Central memory CD4-positive, alpha-beta T cell (primary cell): Measurements from ENCODE around the gene GLOD4.
A peak's percentile ranks its signal among the peaks of the same experiment; 100 is the strongest.

Experiments used
- DNase-seq: peaks from one replicate; pipeline ENCODE4 v3.0.0; 2022

Gene GLOD4

GRCh38 chr17:737561-738113 is 44.4 kb downstream of the GLOD4 start:
- no peak for DNase-seq

DNA sequence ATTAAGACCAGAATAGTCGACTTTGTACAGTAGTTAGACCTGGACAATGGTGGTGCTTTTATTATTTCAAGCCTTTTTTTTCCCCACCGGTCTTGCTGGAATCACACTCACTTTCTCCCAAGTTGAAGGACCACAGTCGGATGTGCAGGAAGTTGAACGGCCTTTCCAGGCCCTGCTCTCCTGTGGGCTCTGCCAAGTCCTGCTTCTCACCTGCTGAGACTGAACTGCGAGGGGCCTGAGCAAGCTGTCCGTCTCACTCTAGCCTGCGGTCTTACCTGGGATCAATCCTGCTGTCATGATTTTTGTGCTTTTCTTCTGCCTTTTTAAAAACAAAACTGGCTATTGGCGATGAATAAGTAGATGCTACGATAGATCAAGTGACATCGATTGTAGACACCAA is 48.3 kb downstream of the GLOD4 start:
- DNase-seq: no peak

DNA sequence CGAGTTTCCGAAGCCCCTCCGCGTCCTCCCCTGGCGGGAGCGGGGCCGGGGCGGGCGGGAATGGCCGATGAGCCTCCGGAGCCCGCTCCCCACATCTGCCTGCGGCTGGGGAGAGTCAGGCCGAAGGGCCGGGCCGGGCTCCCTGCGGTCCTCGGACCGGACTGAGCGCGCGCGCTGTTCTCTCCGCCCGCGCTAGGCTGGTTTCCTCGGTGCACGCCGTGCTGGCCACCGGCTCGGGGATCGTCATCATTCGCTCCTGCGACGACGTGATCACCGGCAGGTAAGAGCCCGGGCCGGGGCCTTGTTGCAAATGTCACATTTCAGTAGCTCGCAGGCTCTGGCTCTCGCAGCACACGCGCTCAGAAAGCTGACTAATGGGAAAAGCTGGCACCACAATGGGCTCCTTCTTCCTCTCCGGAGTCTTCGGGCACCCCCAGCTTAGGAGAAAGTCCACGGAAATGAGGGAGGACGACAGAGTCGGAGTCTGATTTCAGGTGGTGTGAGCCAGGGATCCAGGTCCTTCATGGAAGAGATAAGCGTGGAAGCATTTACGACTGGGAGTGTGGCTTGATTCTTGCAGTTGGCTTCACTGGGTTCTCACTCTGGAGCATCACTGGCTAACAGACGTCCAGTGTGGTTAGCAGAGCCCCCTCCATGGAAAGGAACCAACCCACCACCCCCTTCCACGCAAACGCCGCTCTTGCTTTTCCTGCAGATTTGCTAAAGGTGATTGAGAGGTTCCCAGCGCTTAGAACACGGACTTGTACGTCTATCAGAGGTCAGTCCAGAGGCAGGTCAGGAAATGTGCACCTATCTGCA is 49.0 kb downstream of the GLOD4 start:
- no peak for DNase-seq

DNA sequence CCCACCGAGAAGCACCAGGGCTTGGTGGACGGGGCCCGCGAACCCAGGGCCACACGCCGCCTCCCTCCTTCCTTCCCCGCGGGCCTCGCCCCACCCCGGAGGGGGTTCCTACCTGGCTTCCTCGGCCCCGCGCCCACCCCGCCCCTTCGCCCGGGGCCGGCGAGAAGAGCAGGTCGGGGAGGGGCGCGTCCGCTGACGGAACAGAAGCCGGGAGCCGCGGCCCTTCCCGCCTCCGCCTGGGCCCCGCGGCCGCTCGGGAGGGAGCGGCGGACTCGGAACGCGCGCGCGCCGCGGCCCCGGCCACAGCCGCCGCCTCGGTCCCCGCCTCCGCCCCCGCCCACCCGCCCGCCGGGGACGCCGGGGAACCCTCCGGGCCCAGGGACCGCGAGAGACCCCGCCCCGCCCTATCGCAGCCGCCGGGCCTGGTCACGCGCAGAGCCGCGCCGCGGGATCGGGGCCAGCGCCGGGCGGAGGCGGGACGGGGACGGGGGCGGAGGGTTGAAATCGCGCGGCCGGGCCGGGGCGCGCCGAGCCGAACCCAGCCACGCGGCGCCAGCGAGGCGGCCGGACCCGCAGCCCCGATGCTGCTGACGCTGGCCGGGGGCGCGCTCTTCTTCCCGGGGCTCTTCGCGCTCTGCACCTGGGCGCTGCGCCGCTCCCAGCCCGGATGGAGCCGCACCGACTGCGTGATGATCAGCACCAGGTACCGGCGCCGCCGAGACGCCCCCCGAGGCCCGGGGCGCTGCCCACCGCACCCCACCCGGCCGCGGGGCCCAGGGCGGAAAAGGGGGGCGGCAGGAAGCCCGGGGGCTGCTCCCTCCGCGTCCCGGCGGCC is 49.8 kb downstream of the GLOD4 start, which contains the start of gene TLCD3A:
TLCD3A (plus strand) TSS at position 530 of the 835 bp plus-strand sequence; CDS start at position 582, 52 bp downstream.
- peak; percentile 32 for DNase-seq

DNA sequence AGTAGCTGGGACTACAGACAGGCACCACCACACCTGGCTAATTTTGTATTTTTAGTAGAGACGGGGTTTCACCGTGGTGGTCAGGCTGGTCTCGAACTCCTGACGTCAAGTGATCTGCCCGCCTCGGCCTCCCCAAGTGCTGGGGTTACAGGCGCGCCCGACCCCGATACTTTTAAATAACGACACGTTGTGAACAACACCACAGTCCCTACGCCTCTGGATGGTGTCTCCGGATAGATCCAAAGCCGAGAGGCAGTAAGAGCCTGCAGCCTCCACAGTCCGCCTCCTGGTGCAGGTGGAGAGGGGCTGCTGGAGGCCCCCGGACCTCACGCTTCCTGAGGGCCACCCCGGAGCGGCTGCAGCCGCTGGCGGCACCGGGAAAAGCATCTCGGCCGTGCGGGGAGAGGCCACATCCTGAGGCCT is 50.4 kb downstream of the GLOD4 start:
- DNase-seq: no peak

DNA sequence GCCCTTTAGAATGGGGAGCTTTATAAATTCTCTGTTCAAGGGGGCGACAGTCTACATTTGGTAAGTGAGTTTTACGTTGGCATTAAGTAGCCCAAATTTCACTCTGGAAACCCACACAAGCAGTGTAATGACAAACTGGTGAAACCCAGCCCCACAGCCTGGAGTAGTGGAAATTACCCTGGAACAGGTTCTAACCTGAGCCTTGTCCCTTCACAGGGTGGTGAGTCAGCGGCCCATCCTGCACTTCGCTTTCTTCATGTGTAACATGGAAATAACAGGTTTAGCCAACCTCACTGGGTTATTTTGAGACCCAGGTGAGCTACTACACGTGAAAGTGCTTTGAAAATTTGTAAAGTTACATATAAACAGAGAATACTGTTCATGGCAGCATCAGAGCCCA is 53.2 kb downstream of the GLOD4 start:
- DNase-seq: no peak

DNA sequence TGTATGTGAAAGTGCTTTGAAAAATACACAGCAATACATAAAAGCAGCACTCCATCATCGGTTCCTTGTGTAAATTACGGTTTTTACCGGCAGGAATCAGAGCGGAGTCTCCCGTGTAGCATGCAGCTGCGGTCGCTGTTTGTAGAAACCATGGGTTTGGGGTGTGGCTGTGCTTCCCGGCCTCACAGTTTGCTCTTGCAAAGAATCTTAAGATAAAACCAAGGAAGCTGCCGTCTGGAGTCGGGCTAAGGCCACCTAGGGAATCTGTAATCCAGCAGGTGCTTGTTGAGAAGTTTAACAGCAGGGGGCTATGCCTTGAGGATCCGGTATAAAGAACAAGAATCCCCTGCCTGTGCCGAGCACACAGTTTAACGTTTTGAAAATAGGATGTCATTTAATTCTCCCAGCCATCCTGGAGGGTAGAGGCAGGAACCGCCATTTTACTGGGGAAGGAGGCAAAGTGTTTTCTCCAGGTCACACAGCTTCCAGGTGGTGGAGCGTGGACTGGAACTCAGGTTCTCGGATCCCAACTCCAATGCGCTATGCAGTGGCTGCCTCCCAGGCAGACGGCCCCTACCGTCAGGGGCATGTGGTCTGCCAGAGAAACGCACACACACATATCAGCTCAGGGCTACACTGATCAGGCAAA is 55.7 kb downstream of the GLOD4 start:
- no peak for DNase-seq

DNA sequence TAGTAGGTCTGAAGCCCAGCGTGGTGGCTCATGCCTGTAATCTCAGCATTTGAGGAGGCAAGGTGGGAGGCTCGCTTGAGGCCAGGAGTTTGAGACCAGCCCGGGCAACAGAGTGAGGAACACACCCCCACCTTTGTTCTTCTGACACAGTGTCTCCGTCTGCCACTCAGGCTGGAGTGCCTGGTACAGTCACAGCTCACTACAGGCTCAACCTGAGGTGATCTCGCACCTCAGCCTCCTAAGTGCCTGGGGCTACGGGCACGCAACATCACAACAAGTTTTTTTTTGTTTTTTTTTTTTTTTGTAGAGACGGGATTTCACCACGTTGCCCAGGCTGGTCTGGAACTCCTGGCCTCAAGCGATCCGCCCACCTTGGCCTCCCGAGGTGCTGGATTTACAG is 56.3 kb downstream of the GLOD4 start:
- DNase-seq: no peak

DNA sequence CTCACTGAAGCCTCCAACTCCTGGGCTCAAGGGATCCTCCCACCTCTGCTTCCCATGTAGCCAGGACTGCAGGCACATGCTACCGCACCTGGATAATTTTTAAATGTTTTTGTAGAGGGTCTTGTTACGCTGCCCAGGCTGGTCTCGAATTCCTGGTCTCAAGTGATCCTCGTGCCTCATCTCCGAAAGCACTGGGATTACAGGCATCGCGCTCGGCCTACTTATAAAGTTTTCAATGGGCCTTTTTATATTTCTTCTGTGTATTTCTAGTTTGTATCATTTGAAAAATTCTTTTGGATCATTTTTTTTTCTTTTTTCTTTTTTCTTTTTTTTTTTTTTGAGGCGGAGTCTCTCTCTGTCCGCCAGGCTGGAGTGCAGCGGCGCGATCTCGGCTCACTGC is 57.0 kb downstream of the GLOD4 start:
- no peak for DNase-seq

DNA sequence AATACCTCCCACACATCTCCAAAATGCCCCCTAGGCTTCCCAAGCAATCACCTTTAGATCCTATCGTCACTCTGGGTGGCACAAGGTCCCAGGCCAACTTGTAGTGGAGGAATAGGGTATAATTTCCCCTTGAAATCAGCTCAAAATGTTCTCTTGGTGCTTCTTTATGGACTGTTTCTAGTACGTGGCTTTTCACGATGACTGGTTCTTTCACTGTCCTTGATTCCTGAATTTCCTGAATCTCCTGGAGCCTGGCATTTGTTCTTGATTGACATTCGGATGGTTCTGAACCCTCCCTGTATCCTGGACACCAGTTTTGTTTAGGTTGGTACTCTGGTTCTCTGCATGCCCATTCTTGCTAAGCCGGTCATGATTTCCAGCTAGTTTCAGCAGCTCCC is 60.5 kb downstream of the GLOD4 start:
- DNase-seq: no peak

- no peak for DNase-seq
These were observed 61.2 kb downstream of the GLOD4 start for GRCh38 chr17:720706-721539.

DNA sequence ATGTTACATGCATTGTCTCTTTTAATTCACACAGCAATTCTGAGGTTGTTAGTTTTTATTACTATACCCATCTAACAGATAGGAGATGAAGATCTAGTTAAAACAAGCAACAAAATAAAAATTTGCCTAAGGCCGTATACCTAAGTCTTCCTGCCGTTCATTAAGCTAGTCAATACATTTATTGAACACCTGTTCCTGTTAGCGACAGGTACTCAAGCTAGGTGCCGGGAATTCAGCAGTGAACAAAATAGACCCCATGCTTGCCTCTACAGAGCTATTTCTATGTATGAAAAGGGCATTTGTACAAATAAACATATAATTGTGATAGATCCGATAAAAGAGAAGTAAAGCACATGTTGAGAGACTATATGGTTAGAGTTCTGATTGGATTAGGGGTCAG is 64.0 kb downstream of the GLOD4 start:
- DNase-seq: no peak
